Activated gamma-delta T cell treated with Interleukin-2 at 50 U/mL for 16 hours (primary cell): ENCODE measurements around the gene TCEAL5.
"Not testable (repeated sequence)": the region's sequence is repeated elsewhere in the genome, so short reads cannot be mapped to it uniquely, and the experiment has no call there.

Experiments
- DNase-seq: peaks from one replicate; pipeline ENCODE4 v3.0.0-alpha.2; 2020

The TCEAL5 gene

DNA sequence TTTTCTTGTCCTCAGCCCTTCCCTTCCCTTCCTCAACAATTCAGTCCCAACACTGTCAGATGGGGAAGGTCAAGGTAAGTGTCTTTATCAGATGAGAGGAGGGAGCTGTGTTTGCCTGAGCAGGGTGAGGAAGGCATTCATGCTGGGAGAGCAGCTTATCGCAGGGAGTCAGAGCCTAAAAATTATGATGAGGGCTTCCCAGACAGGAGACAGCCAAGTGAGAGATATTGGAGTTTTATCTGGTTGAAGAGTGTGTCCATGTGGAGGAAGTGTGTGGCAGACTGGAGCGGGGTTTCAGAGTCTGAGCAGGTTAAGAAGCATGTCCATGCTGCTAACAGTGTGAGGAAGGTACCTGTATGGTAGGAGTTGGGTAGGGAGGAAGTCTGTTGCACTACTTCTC is 43.3 kb downstream of the TCEAL5 start:
- DNase-seq: no peak

DNA sequence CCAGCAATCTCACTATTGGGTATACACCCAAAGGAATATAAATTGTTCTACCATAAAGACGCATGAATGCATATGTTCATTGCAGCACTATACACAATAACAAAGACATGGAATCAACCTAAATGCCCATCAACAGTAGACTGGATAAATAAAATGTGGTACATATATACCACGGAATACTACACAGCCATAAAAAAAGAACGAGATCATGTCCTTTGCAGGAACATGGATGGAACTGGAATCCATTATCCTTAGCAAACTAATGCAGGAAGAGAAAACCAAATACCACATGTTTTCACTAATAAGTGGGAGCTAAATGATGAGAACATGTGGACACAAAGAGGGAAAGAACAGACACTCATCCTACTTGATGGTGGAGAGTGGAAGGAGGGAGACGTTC is 50.6 kb downstream of the TCEAL5 start:
- not testable (repeated sequence) for DNase-seq
